ENCODE results near the gene SLC2A9. TPM values are rescaled to one million over a fixed set of nuclear protein-coding genes. Genes with fewer than 3 reads are reported as not detected.

SLC2A9 gene
- total RNA-seq, 2 donors from 2014 or later = 9.1 to 17.5 TPM

DNA sequence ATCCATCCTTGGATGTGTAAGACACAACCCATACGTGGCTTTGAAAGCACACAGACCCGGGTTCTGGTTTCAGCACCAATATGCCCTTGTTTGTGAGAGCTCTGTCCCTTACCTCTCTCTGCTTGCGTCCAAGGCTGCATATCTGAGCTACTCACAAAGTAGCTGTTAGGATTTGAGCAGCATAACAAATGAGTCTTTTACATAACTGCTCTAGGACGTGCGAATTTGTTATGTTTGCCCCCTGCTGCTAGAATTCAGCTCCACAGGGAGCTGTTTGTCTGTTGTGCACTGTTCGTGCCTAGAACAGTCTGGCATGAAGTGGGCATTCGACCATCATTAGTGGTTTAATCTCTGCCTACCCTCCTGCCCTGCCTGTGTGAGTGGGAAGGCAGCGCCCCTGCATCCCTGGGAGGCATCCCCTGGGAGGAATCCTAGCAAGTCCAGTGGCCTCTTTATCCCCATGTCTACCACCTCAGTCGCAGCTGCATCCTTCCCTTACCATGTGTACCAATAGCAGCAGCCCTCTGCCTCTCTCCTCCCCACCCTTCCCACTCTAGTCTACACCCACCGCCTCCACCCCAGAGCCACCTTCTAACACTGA is 42.1 kb downstream of the SLC2A9 start:
- Histone ChIP-seq H3K9me3 (no peaks in the 10 kb centered on the region), H3K27me3 (replicated peaks; ENCODE audit: insufficient read depth) (no peaks in the 10 kb centered on the region), H3K4me3 (no peak overlapping the region), H3K4me1 (ENCODE audit: control insufficient read depth in 1 of 2, low read depth in 2 of 2) (no peaks in the 10 kb centered on the region), H3K27ac (no peak overlapping the region), H3K36me3 (no peaks in the 10 kb centered on the region)
- TF ChIP-seq, protein P1, sequence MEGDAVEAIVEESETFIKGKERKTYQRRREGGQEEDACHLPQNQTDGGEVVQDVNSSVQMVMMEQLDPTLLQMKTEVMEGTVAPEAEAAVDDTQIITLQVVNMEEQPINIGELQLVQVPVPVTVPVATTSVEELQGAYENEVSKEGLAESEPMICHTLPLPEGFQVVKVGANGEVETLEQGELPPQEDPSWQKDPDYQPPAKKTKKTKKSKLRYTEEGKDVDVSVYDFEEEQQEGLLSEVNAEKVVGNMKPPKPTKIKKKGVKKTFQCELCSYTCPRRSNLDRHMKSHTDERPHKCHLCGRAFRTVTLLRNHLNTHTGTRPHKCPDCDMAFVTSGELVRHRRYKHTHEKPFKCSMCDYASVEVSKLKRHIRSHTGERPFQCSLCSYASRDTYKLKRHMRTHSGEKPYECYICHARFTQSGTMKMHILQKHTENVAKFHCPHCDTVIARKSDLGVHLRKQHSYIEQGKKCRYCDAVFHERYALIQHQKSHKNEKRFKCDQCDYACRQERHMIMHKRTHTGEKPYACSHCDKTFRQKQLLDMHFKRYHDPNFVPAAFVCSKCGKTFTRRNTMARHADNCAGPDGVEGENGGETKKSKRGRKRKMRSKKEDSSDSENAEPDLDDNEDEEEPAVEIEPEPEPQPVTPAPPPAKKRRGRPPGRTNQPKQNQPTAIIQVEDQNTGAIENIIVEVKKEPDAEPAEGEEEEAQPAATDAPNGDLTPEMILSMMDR (IDR thresholded peaks at IDR 0.05) = no peak
- DNase-seq (ENCODE audit: low spot score) = no peak
- no peak for ATAC-seq (ENCODE audit: insufficient number of reproducible peaks, low FRiP score, low read depth)

- Histone ChIP-seq H3K27ac (no peak overlapping the region), H3K27me3 (replicated peaks; ENCODE audit: insufficient read depth) (no peaks in the 10 kb centered on the region), H3K9me3 (no peaks in the 10 kb centered on the region), H3K4me1 (ENCODE audit: control insufficient read depth in 1 of 2, low read depth in 2 of 2) (no peaks in the 10 kb centered on the region), H3K36me3 (no peaks in the 10 kb centered on the region), H3K4me3 (no peak overlapping the region)
- ATAC-seq (ENCODE audit: insufficient number of reproducible peaks, low FRiP score, low read depth) (no peak), DNase-seq (ENCODE audit: low spot score) (no peak)
- TF ChIP-seq, protein P1 (IDR thresholded peaks at IDR 0.05) = no peak
These were observed 43.7 kb downstream of the SLC2A9 start for GRCh38 chr4:9977518-9978031.

DNA sequence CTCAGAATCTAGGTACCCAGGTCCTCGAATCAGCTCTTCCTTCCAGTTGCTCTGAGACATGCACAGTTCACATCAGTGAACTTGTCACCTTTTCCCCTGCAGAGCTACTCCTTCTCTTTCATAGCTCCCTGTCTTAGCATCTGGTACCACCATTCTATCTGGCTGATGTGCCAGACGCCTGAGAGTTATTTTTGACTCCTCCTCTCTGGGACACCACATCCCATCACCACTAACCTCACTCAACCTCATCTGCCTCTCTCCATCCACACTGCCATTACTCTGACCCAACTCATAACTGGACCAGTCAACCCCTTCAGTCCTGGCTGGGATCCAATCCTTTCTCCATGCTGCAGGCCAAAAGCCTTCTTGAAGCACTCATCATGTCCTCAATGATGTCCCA is 44.5 kb downstream of the SLC2A9 start:
- Histone ChIP-seq H3K4me3 (no peak overlapping the region), H3K27me3 (replicated peaks; ENCODE audit: insufficient read depth) (no peaks in the 10 kb centered on the region), H3K27ac (no peak overlapping the region), H3K9me3 (no peaks in the 10 kb centered on the region), H3K36me3 (no peaks in the 10 kb centered on the region), H3K4me1 (ENCODE audit: control insufficient read depth in 1 of 2, low read depth in 2 of 2) (no peaks in the 10 kb centered on the region)
- no peak for DNase-seq (ENCODE audit: low spot score)
- ATAC-seq (ENCODE audit: insufficient number of reproducible peaks, low FRiP score, low read depth) = no peak
- TF ChIP-seq, protein P1 (IDR thresholded peaks at IDR 0.05) = no peak

DNA sequence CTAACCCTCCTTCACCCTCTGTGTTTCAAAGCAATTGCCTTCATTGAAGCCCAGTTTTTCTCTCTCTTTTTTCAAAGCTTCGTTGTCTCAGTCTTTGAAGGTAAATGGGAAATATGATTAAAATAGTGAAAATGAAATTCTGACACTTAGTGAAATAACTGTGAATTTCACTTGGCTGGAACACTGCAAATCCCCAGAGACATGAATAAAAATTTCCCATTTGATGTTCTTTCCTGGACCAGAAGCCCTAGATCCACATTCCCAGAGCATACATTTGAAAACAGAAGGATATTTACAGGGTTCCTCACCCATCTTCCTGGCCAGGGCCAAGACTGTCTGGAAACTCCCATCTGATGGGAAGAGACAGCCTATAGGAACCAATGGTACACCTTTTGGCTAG is 45.0 kb downstream of the SLC2A9 start:
- ATAC-seq (ENCODE audit: insufficient number of reproducible peaks, low FRiP score, low read depth) (no peak), DNase-seq (ENCODE audit: low spot score) (no peak)
- TF ChIP-seq, protein P1 (IDR thresholded peaks at IDR 0.05) = no peak
- no peaks in the 10 kb centered on the region for H3K4me1 ChIP-seq (ENCODE audit: control insufficient read depth in 1 of 2, low read depth in 2 of 2)
- no peak overlapping the region for H3K4me3 ChIP-seq
- no peaks in the 10 kb centered on the region for H3K27me3 ChIP-seq (replicated peaks; ENCODE audit: insufficient read depth)
- H3K27ac ChIP-seq = no peak overlapping the region
- no peaks in the 10 kb centered on the region for H3K36me3 ChIP-seq
- H3K9me3 ChIP-seq = no peaks in the 10 kb centered on the region

DNA sequence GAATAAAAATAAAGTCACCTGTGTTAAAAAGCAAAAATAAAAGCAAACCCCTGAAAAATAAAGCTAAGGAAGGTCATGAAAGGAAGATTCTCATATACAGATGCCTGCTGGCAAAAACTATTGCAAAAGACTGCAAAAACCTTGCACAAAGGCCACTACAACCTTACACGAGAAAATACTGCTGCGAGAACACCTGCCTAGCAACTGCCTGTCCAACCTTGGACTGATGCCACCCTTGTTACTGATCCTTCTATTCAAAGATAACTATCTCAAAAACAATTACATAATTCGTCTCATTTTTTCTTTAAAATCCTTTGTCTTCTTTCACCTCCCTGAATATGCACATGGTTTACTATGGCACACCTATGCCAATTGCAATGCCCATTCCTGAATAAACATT is 49.6 kb downstream of the SLC2A9 start:
- H3K9me3 ChIP-seq = no peaks in the 10 kb centered on the region
- no peaks in the 10 kb centered on the region for H3K4me1 ChIP-seq (ENCODE audit: control insufficient read depth in 1 of 2, low read depth in 2 of 2)
- no peak overlapping the region for H3K27ac ChIP-seq
- H3K36me3 ChIP-seq = no peaks in the 10 kb centered on the region
- DNase-seq (ENCODE audit: low spot score) = no peak
- H3K27me3 ChIP-seq (replicated peaks; ENCODE audit: insufficient read depth) = no peaks in the 10 kb centered on the region
- TF ChIP-seq, protein P1 (IDR thresholded peaks at IDR 0.05) = no peak
- H3K4me3 ChIP-seq = no peak overlapping the region
- no peak for ATAC-seq (ENCODE audit: insufficient number of reproducible peaks, low FRiP score, low read depth)

Data from thoracic aorta (tissue), 2 donors.